H9 (cell line): ENCODE measurements around the gene RBM19. TPM values are rescaled to one million over a fixed set of nuclear protein-coding genes. Genes with fewer than 3 reads are reported as not detected.

Experiments used
- DNase-seq: peaks from one replicate; pipeline ENCODE4 v3.0.0-alpha.2; 2017
- H2AFZ ChIP-seq: one replicate; pipeline ENCODE4 v1.6.1; 2013; ENCODE audit warnings: mild to moderate bottlenecking, low read length, control low read depth, moderate library complexity
- H2AK5ac ChIP-seq: 2 replicates; pipeline ENCODE4 v1.6.1; 2013; ENCODE audit warnings: low read length, control low read depth, mixed read lengths; ENCODE audit not compliant: insufficient read length
- H2BK120ac ChIP-seq: one replicate; pipeline ENCODE4 v1.6.1; 2013; ENCODE audit warnings: low read depth, mild to moderate bottlenecking, low read length, control low read depth, inconsistent platforms; ENCODE audit not compliant: poor library complexity, severe bottlenecking
- H2BK12ac ChIP-seq: 2 replicates; pipeline ENCODE4 v1.6.1; 2013; ENCODE audit warnings: low read length, control low read depth, mixed read lengths, low read depth; ENCODE audit not compliant: insufficient read length
- H2BK15ac ChIP-seq: 2 replicates; pipeline ENCODE4 v1.6.1; 2013; ENCODE audit warnings: low read depth, low read length, control low read depth
- H2BK20ac ChIP-seq: one replicate; pipeline ENCODE4 v1.6.1; 2013; ENCODE audit warnings: low read depth, mild to moderate bottlenecking, low read length, control low read depth, inconsistent platforms; ENCODE audit not compliant: poor library complexity, severe bottlenecking
- H2BK5ac ChIP-seq: 2 replicates; pipeline ENCODE4 v1.6.1; 2013; ENCODE audit warnings: low read length, control low read depth, mixed read lengths; ENCODE audit not compliant: insufficient read length
- H3K14ac ChIP-seq: 2 replicates; pipeline ENCODE4 v1.6.1; 2013; ENCODE audit warnings: low read length, control low read depth; ENCODE audit not compliant: insufficient read depth
- H3K18ac ChIP-seq: 2 replicates; pipeline ENCODE4 v1.6.1; 2013; ENCODE audit warnings: low read depth, mild to moderate bottlenecking, mixed read lengths, low read length, control low read depth; ENCODE audit not compliant: insufficient read length
- H3K23ac ChIP-seq: 2 replicates; pipeline ENCODE4 v1.6.1; 2013; ENCODE audit warnings: low read length, control low read depth, mixed read lengths, low read depth; ENCODE audit not compliant: insufficient read length
- H3K23me2 ChIP-seq: 2 replicates; pipeline ENCODE4 v1.6.1; 2013; ENCODE audit warnings: low read depth, mild to moderate bottlenecking, mixed read lengths, low read length, control low read depth; ENCODE audit not compliant: insufficient read length, poor library complexity, severe bottlenecking
- H3K27ac ChIP-seq: 2 replicates; pipeline ENCODE4 v1.5.1; 2013; ENCODE audit warnings: low read length, control low read depth, mixed read lengths, low read depth; ENCODE audit not compliant: insufficient read length
- H3K27me3 ChIP-seq: 2 replicates; pipeline ENCODE4 v1.6.1; 2013; ENCODE audit warnings: low read length, control low read depth, inconsistent platforms; ENCODE audit not compliant: insufficient read depth
- H3K4ac ChIP-seq: 2 replicates; pipeline ENCODE4 v1.6.1; 2013; ENCODE audit warnings: low read depth, mild to moderate bottlenecking, control low read depth, inconsistent platforms, low read length, moderate library complexity
- H3K4me1 ChIP-seq: 2 replicates; pipeline ENCODE4 v1.6.1; 2013; ENCODE audit warnings: low read length, control low read depth, inconsistent platforms; ENCODE audit not compliant: insufficient read depth
- H3K4me2 ChIP-seq: 2 replicates; pipeline ENCODE4 v1.6.1; 2013; ENCODE audit warnings: low read length, control low read depth, mixed read lengths; ENCODE audit not compliant: insufficient read length, insufficient read depth
- H3K56ac ChIP-seq: 2 replicates; pipeline ENCODE4 v1.6.1; 2013; ENCODE audit warnings: low read depth, mild to moderate bottlenecking, mixed read lengths, low read length, control low read depth; ENCODE audit not compliant: insufficient read length
- H3K79me1 ChIP-seq: 2 replicates; pipeline ENCODE4 v1.6.1; 2013; ENCODE audit warnings: low read depth, mild to moderate bottlenecking, moderate library complexity, low read length, control low read depth, inconsistent platforms; ENCODE audit not compliant: insufficient read depth, poor library complexity, severe bottlenecking
- H3K79me2 ChIP-seq: 2 replicates; pipeline ENCODE4 v1.6.1; 2013; ENCODE audit warnings: low read length, control low read depth, inconsistent platforms; ENCODE audit not compliant: insufficient read depth
- H3K9ac ChIP-seq: 2 replicates; pipeline ENCODE4 v1.6.1; 2013; ENCODE audit warnings: low read length, control low read depth, mixed read lengths; ENCODE audit not compliant: insufficient read length; ENCODE audit errors: extremely low read depth
- H3K9me3 ChIP-seq: one replicate; pipeline ENCODE4 v1.6.1; 2013; ENCODE audit warnings: low read depth, low read length, inconsistent platforms; ENCODE audit not compliant: control insufficient read depth
- H3T11ph ChIP-seq: one replicate; pipeline ENCODE4 v1.6.1; 2013; ENCODE audit warnings: mild to moderate bottlenecking, low read length, control low read depth, inconsistent platforms
- H4K20me1 ChIP-seq: one replicate; pipeline ENCODE4 v1.6.1; 2013; ENCODE audit not compliant: control insufficient read depth, insufficient read length, insufficient read depth
- H4K5ac ChIP-seq: 2 replicates; pipeline ENCODE4 v1.6.1; 2013; ENCODE audit warnings: low read depth, mild to moderate bottlenecking, mixed read lengths, low read length, control low read depth; ENCODE audit not compliant: insufficient read length
- H4K8ac ChIP-seq: replicated peaks from 2 replicates; pipeline ENCODE4 v1.6.1; 2013; ENCODE audit warnings: low read length, control low read depth, mixed read lengths, low read depth; ENCODE audit not compliant: insufficient read length
- H4K91ac ChIP-seq: 2 replicates; pipeline ENCODE4 v1.6.1; 2013; ENCODE audit warnings: low read depth, mild to moderate bottlenecking, moderate library complexity, mixed read lengths, low read length, control low read depth; ENCODE audit not compliant: insufficient read length
- H3K27ac Mint-ChIP-seq, 3 experiments: 2 replicates in 2 of 3; 3 replicates in 1 of 3; pipeline ENCODE4 v1.8.0; 2020 to 2021; ENCODE audit warnings: mixed read lengths in 3 of 3, mild to moderate bottlenecking in 1 of 3, moderate library complexity in 1 of 3
- H3K27me3 Mint-ChIP-seq: 2 replicates; pipeline ENCODE4 v1.8.0; 2021; ENCODE audit warnings: low read depth, mild to moderate bottlenecking, moderate library complexity, mixed read lengths
- H3K36me3 Mint-ChIP-seq, 3 experiments: 2 replicates in 2 of 3; 3 replicates in 1 of 3; pipeline ENCODE4 v1.8.0; 2020 to 2021; ENCODE audit warnings: low read depth in 3 of 3, mixed read lengths in 3 of 3; ENCODE audit not compliant: insufficient read depth in 1 of 3
- H3K4me1 Mint-ChIP-seq, 2 experiments: 2 replicates each; pipeline ENCODE4 v1.8.0; 2020; ENCODE audit warnings: mixed read lengths in 2 of 2
- H3K4me3 Mint-ChIP-seq, 2 experiments: 2 replicates in 1 of 2; 3 replicates in 1 of 2; pipeline ENCODE4 v1.8.0; 2020 to 2021; ENCODE audit warnings: mild to moderate bottlenecking in 2 of 2, mixed read lengths in 2 of 2, moderate library complexity in 1 of 2
- H3K9me3 Mint-ChIP-seq, 2 experiments: 2 replicates in 1 of 2; 3 replicates in 1 of 2; pipeline ENCODE4 v1.8.0; 2020; ENCODE audit warnings: mild to moderate bottlenecking in 2 of 2, mixed read lengths in 2 of 2, moderate library complexity in 1 of 2
- WGBS: extraction: QIAGEN DNeasy Blood & Tissue Kit; methylation state at CpG from one replicate; pipeline ENCODE4 v1.1.7; 2013; ENCODE audit warnings: missing lambda C conversion rate, low lambda C conversion rate, mixed read lengths; ENCODE audit not compliant: insufficient read length; ENCODE audit errors: extremely low coverage; 5-methylcytosine and 5-hydroxymethylcytosine counted together
- total RNA-seq: library from RNA; stranded (reverse); gene quantifications from 2 replicates; pipeline ENCODE4 v1.2.1, GENCODE V29; 2021
- TF ChIP-seq, protein P1 (sequence below): fragments of 200-600 bp; sonication (generic); conservative IDR thresholded peaks from 3 replicates; pipeline ENCODE4 v1.8.0; 2021; ENCODE audit warnings: antibody characterized with exemption, mild to moderate bottlenecking

The RBM19 gene
- total RNA-seq, 1 experiment from 2014 or later, result 32.2 TPM

DNA sequence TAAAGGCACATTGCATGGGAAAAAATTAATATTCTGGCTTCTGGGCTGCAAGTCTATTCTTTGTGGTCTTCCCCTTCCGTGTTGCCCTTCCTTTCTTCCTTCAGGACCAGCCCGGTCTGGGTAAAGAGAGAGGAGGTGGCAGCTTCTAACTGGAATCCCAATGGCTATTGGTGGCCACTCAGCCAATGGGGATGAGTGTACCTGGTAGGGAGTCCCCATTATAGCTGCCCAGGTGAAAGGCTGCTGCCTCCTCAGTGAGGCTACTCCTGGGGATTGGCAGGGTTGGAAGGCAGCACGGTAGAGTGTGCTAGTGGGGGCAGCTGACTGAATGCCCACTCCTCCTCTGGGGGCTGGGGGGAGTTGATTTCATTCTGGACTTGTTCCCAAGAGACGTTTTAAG lies 112.6 kb downstream of the RBM19 start:
- TF ChIP-seq, protein P1, sequence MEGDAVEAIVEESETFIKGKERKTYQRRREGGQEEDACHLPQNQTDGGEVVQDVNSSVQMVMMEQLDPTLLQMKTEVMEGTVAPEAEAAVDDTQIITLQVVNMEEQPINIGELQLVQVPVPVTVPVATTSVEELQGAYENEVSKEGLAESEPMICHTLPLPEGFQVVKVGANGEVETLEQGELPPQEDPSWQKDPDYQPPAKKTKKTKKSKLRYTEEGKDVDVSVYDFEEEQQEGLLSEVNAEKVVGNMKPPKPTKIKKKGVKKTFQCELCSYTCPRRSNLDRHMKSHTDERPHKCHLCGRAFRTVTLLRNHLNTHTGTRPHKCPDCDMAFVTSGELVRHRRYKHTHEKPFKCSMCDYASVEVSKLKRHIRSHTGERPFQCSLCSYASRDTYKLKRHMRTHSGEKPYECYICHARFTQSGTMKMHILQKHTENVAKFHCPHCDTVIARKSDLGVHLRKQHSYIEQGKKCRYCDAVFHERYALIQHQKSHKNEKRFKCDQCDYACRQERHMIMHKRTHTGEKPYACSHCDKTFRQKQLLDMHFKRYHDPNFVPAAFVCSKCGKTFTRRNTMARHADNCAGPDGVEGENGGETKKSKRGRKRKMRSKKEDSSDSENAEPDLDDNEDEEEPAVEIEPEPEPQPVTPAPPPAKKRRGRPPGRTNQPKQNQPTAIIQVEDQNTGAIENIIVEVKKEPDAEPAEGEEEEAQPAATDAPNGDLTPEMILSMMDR, result no peak
- Histone ChIP-seq H2AFZ (no peak overlapping the region), H4K91ac (no peak overlapping the region), H2BK12ac (no peak overlapping the region), H3K4ac (no peak overlapping the region), H3K79me2 (no peaks in the 10 kb centered on the region), H3K4me2 (no peak overlapping the region), H3K27ac (no peak overlapping the region), H2AK5ac (no peak overlapping the region), H2BK15ac (no peak overlapping the region), H3K79me1 (no peaks in the 10 kb centered on the region), H2BK120ac (no peak overlapping the region), H4K8ac (no peak overlapping the region), H2BK5ac (no peak overlapping the region), H3K9ac (no peak overlapping the region), H3K27me3 (no peaks in the 10 kb centered on the region), H2BK20ac (no peak overlapping the region), H3K23me2 (no peaks in the 10 kb centered on the region), H4K20me1 (no peaks in the 10 kb centered on the region), H3K9me3 (no peaks in the 10 kb centered on the region), H4K5ac (no peak overlapping the region), H3K4me1 (no peaks in the 10 kb centered on the region), H3K23ac (no peak overlapping the region), H3K56ac (no peak overlapping the region), H3T11ph (no peak overlapping the region), H3K18ac (no peak overlapping the region), H3K14ac (no peak overlapping the region)
- no peaks in the 10 kb centered on the region for H3K27me3 Mint-ChIP-seq
- DNase-seq, result no peak
- H3K4me3 Mint-ChIP-seq, result no peak overlapping the region
- H3K27ac Mint-ChIP-seq, result peak overlapping the region in 2 of 3 experiments; percentile 53 to 72; a peak in 4 of 7 replicates
- H3K9me3 Mint-ChIP-seq, result no peaks in the 10 kb centered on the region
- peaks cover 0 to 23% of the 10 kb centered on the region in 2 experiments; a peak in 2 of 4 replicates for H3K4me1 Mint-ChIP-seq
- no CpG with 5 or more reads among the region's 4 CpGs for WGBS
- H3K36me3 Mint-ChIP-seq, result peaks cover 4 to 24% (median 6%) of the 10 kb centered on the region in 3 experiments; a peak in 5 of 7 replicates
